NCI-H446 (cell line): ENCODE results near the gene RIOX2.
"Not testable (repeated sequence)": the region's sequence is repeated elsewhere in the genome, so short reads cannot be mapped to it uniquely, and the experiment has no call there.

Experiments used
- DNase-seq, 2 experiments: peaks; one replicate each; lab custom pipeline; 2025; lab: John Stamatoyannopoulos, UW

The RIOX2 gene

GRCh38 chr3:97911459-97911858 lies 60.8 kb downstream of the RIOX2 start:
- no peak for DNase-seq

- DNase-seq = no peak
Measured at GRCh38 chr3:97910931-97911351, 61.3 kb downstream of the RIOX2 start.

GRCh38 chr3:97910236-97910831 lies 61.9 kb downstream of the RIOX2 start:
- not testable (repeated sequence) for DNase-seq

- DNase-seq = not testable (repeated sequence)
Measured at GRCh38 chr3:97909830-97910229, 62.4 kb downstream of the RIOX2 start.

GRCh38 chr3:97901313-97902248 lies 70.7 kb downstream of the RIOX2 start:
- no peak for DNase-seq

- no peak for DNase-seq
Measured at GRCh38 chr3:97899331-97899730, 72.9 kb downstream of the RIOX2 start.

GRCh38 chr3:97896547-97896946 lies 75.7 kb downstream of the RIOX2 start:
- DNase-seq = no peak

GRCh38 chr3:97896129-97896528 lies 76.1 kb downstream of the RIOX2 start:
- DNase-seq = no peak

- no peak for DNase-seq
Measured at GRCh38 chr3:97895216-97895615, 77.0 kb downstream of the RIOX2 start.

- no peak for DNase-seq
Measured at GRCh38 chr3:97892852-97893251, 79.4 kb downstream of the RIOX2 start.
